HepG2 (cell line): ENCODE results near the gene AMOTL1. TPM values are rescaled to one million over a fixed set of nuclear protein-coding genes. Genes with fewer than 3 reads are reported as not detected.

Experiments
- ATAC-seq: fragments of 200-7000 bp; cut with Tn5 transposase; 3 replicates; pipeline ENCODE4 v1.9.1; 2020; ENCODE audit warnings: mild to moderate bottlenecking, moderate library complexity
- BruUV-seq: library from RNA; stranded (reverse); fragments of 400-500 nt; replicated peaks from 2 replicates; lab custom pipeline; 2021; lab: Mats Ljungman, UMichigan
- CTCF ChIA-PET: fragments of 300-600 bp; formaldehyde crosslinking; extraction: SDS; loops from one replicate; lab custom pipeline; 2021; ENCODE audit warnings: low total read pairs, inconsistent platforms, low intra/inter-chr PET ratio; lab: Yijun Ruan, JAX
- POLR2A ChIA-PET: fragments of 350-600 bp; sonication (Branson Sonifier 250); formaldehyde crosslinking; loops from one replicate; lab custom pipeline; 2020; ENCODE audit warnings: antibody characterized with exemption, inconsistent platforms; lab: Yijun Ruan, JAX
- DNase-seq: peaks from one replicate; pipeline ENCODE4 v3.0.0-alpha.2; 2015; ENCODE audit warnings: low spot score
- FAIRE-seq: peaks from 3 replicates; lab custom pipeline; 2011; peaks lifted over from hg19 to GRCh38; lab: Jason Lieb, UNC
- H2AFZ ChIP-seq: one replicate; pipeline ENCODE4 v1.6.1; 2011; ENCODE audit warnings: low read length, inconsistent platforms
- H3K27ac ChIP-seq: fragments of 300-600 bp; 3 replicates; pipeline ENCODE4 v1.8.0; 2011; ENCODE audit warnings: mixed run types, mild to moderate bottlenecking, mixed read lengths, low read length, inconsistent platforms; ENCODE audit not compliant: insufficient read depth; ENCODE audit errors: extremely low read length
- H3K27me3 ChIP-seq, 2 experiments: fragments of 200-600 bp in 1 of 2; 2 replicates in 1 of 2; 3 replicates in 1 of 2; pipeline versions ENCODE4 v1.6.0 to v1.8.0; 2011; ENCODE audit warnings: low read length in 2 of 2, mild to moderate bottlenecking in 2 of 2, moderate library complexity in 2 of 2, inconsistent platforms in 1 of 2; ENCODE audit not compliant: insufficient read depth in 2 of 2, control insufficient read depth in 1 of 2
- H3K36me3 ChIP-seq, 2 experiments: fragments of 200-600 bp in 1 of 2; replicated peaks in 1 of 2; 2 replicates in 1 of 2; 3 replicates in 1 of 2; pipeline versions ENCODE4 v1.5.1 to v1.8.0; 2011; ENCODE audit warnings: low read length in 2 of 2, inconsistent platforms in 1 of 2; ENCODE audit not compliant: insufficient read depth in 2 of 2, control insufficient read depth in 1 of 2
- H3K4me1 ChIP-seq: 2 replicates; pipeline ENCODE4 v1.5.1; 2012; ENCODE audit warnings: low read length, inconsistent platforms; ENCODE audit not compliant: insufficient read depth
- H3K4me2 ChIP-seq: 2 replicates; pipeline ENCODE4 v1.6.0; 2011; ENCODE audit warnings: low read depth, low read length, inconsistent platforms
- H3K4me3 ChIP-seq, 3 experiments: fragments of 200-600 bp in 1 of 3; sonication (generic), shearing (Covaris generic) in 1 of 3; replicated peaks in 1 of 3; 2 replicates each; pipeline ENCODE4 v1.5.1; 2011 to 2016; ENCODE audit warnings: low read length in 3 of 3, inconsistent platforms in 2 of 3, low read depth in 2 of 3, mild to moderate bottlenecking in 2 of 3, control low read depth in 1 of 3, mixed read lengths in 1 of 3; ENCODE audit not compliant: insufficient read depth in 1 of 3
- H3K79me2 ChIP-seq: one replicate; pipeline ENCODE4 v1.6.1; 2011; ENCODE audit warnings: low read length, inconsistent platforms; ENCODE audit not compliant: insufficient read depth
- H3K9ac ChIP-seq: 2 replicates; pipeline ENCODE4 v1.6.0; 2011; ENCODE audit warnings: mild to moderate bottlenecking, low read depth, low read length, inconsistent platforms; ENCODE audit not compliant: insufficient read depth
- H3K9me3 ChIP-seq: 2 replicates; pipeline ENCODE4 v1.5.1; 2012; ENCODE audit warnings: mild to moderate bottlenecking, low read length
- H4K20me1 ChIP-seq: 2 replicates; pipeline ENCODE4 v1.6.0; 2011; ENCODE audit warnings: inconsistent platforms, mild to moderate bottlenecking, low read length, moderate library complexity; ENCODE audit not compliant: insufficient read depth
- CAMTA2 ChIP-seq: sonication (generic); formaldehyde crosslinking; IDR thresholded peaks from 2 replicates; pipeline ENCODE4 v1.4.0; 2020; ENCODE audit warnings: mild to moderate bottlenecking, missing genetic modification reagents, borderline replicate concordance
- EED ChIP-seq: sonication (generic); formaldehyde crosslinking; IDR thresholded peaks from 2 replicates; pipeline ENCODE4 v1.5.0; 2020; ENCODE audit warnings: mild to moderate bottlenecking, missing genetic modification reagents
- HNF4A ChIP-seq: sonication (generic); formaldehyde crosslinking; IDR thresholded peaks from 2 replicates; pipeline ENCODE4 v1.4.0; 2020; ENCODE audit warnings: missing genetic modification reagents
- MAFF ChIP-seq: IDR thresholded peaks from 2 replicates; pipeline ENCODE4 v1.6.1; 2011; ENCODE audit warnings: low read depth, low read length, improper control_type of control experiment
- MEIS2 ChIP-seq: sonication (generic); formaldehyde crosslinking; IDR thresholded peaks from 2 replicates; pipeline ENCODE4 v1.9.0; 2021; ENCODE audit warnings: mild to moderate bottlenecking, missing genetic modification reagents
- MXD1 ChIP-seq: sonication (generic); formaldehyde crosslinking; IDR thresholded peaks from 2 replicates; pipeline ENCODE4 v1.4.0; 2020; ENCODE audit warnings: mild to moderate bottlenecking, missing genetic modification reagents
- NFIB ChIP-seq: sonication (generic); formaldehyde crosslinking; IDR thresholded peaks from 2 replicates; pipeline ENCODE4 v1.9.0; 2021; ENCODE audit warnings: missing genetic modification reagents, mild to moderate bottlenecking, borderline replicate concordance
- RBAK ChIP-seq: sonication (generic); formaldehyde crosslinking; IDR thresholded peaks from 2 replicates; pipeline ENCODE4 v1.5.1; 2020; ENCODE audit warnings: mild to moderate bottlenecking, missing genetic modification reagents
- SIN3A ChIP-seq: IDR thresholded peaks from 2 replicates; pipeline ENCODE4 v1.6.1; 2011; ENCODE audit warnings: low read depth, mild to moderate bottlenecking, control low read depth, low read length, borderline replicate concordance
- SYNCRIP ChIP-seq: fragments of 200-400 bp; formaldehyde crosslinking; IDR thresholded peaks from 2 replicates; pipeline ENCODE4 v1.6.1; 2018; ENCODE audit warnings: mild to moderate bottlenecking, low read depth, low read length; ENCODE audit not compliant: insufficient read depth
- ZKSCAN8 ChIP-seq: IDR thresholded peaks from 2 replicates; pipeline ENCODE4 v1.6.1; 2016; ENCODE audit warnings: borderline replicate concordance, missing genetic modification reagents, missing compliant biosample characterization
- ZNF143 ChIP-seq: sonication (generic); formaldehyde crosslinking; IDR thresholded peaks from 2 replicates; pipeline ENCODE4 v1.4.0; 2020; ENCODE audit warnings: missing genetic modification reagents
- ZNF335 ChIP-seq: sonication (generic); formaldehyde crosslinking; IDR thresholded peaks from 2 replicates; pipeline ENCODE4 v1.4.0; 2020; ENCODE audit warnings: missing genetic modification reagents
- ZNF343 ChIP-seq: sonication (generic); formaldehyde crosslinking; IDR thresholded peaks from 2 replicates; pipeline ENCODE4 v1.4.0; 2020; ENCODE audit warnings: mild to moderate bottlenecking, missing genetic modification reagents
- ZNF589 ChIP-seq: sonication (generic); formaldehyde crosslinking; conservative IDR thresholded peaks from 2 replicates; pipeline ENCODE4 v1.8.0; 2022; ENCODE audit warnings: mild to moderate bottlenecking, moderate library complexity, missing genetic modification reagents
- WGBS: methylation state at CpG from one replicate; pipeline ENCODE4 v1.1.6; 2017; ENCODE audit warnings: low lambda C conversion rate; 5-methylcytosine and 5-hydroxymethylcytosine counted together
- in situ Hi-C: cut with HindIII; loops from 2 replicates; pipeline ENCODE4 v1.10.0; 2017; ENCODE audit warnings: low pct_unique_long_range_greater_than_20kb; ENCODE audit not compliant: extremely low pct_ligation_motif_present
- intact Hi-C: fragments of 100-400 bp; cut with micrococcal nuclease; formaldehyde crosslinking; loops from one replicate; pipeline ENCODE4 v1.10.0; 2022; ENCODE audit not compliant: unreplicated experiment
- polyA plus RNA-seq, 8 experiments: library from polyadenylated mRNA; depleted of rRNA in 3 of 8; stranded (reverse) in 7 of 8; unstranded in 1 of 8; fragments of >200 nt; fragmentation: Illumina TruSeq in 4 of 8; extraction: Trizol in 4 of 8; gene quantifications; 2 replicates each; pipeline versions ENCODE4 v1.2.1 to v1.2.3, GENCODE V29; 2011 to 2016; ENCODE audit warnings: low read depth in 4 of 8, missing spikeins in 1 of 8, mixed read lengths in 1 of 8; ENCODE audit not compliant: insufficient read depth in 1 of 8
- total RNA-seq, 5 experiments: library from RNA; depleted of rRNA; stranded (reverse); fragments of >200 nt; fragmentation: Illumina TruSeq; extraction: Trizol; gene quantifications; 2 replicates each; pipeline ENCODE4 v1.2.3, GENCODE V29; 2016; ENCODE audit warnings: low read depth in 1 of 5
- TF ChIP-seq, protein P1 (sequence below): IDR thresholded peaks from 2 replicates; pipeline ENCODE4 v1.6.1; 2012; ENCODE audit warnings: inconsistent platforms

AMOTL1 gene
- total and polyA plus RNA-seq, 2 of the 13 experiments (the other 11 are each of a cell fraction or from before 2014, with no cell fraction given): 0.01 to 0.20 TPM

DNA sequence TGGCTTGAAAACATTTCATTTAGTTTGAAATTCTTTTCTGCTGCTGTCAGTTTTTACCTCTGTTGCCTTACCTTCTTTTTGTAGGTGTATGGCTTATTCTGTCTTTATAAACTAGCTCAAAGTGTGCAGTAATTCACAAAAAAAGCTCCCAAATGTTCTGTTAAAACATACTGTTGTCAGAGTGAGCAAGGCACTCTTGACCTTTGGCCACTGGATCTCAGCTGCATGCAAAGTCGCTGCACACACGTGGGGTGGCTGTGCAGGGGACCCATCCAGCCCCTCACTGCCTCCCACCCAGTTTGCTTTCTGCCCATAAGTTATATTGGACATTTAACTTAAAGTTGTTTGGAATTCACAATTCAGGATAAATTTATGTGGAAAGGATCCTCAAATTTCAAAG lies 92.2 kb downstream of the AMOTL1 start:
- no TSS peak for BruUV-seq
- Histone ChIP-seq H3K36me3 (no peaks in the 10 kb centered on the region), H3K4me2 (no peak overlapping the region), H3K4me3 (no peak overlapping the region), H3K9me3 (no peaks in the 10 kb centered on the region), H3K79me2 (no peaks in the 10 kb centered on the region), H3K27me3 (no peaks in the 10 kb centered on the region; a peak in 1 of 5 replicates), H4K20me1 (no peaks in the 10 kb centered on the region; the same call in 1 of the 2 replicates), H3K27ac (no peak overlapping the region), H3K9ac (no peak overlapping the region), H2AFZ (no peak overlapping the region), H3K4me1 (no peaks in the 10 kb centered on the region)
- FAIRE-seq (no peak), DNase-seq (no peak), ATAC-seq (peak; percentile 41; the same call in 1 of the 3 replicates)
- intact Hi-C loops: no loop called here
- in situ Hi-C loops: no loop called here
- ChIA-PET CTCF (no interaction called here), POLR2A (no interaction called here)
- no peak for TF ChIP-seq SIN3A
- no peak for TF ChIP-seq ZNF335 (CRISPR knock-in tag)
- no peak for TF ChIP-seq ZNF343 (CRISPR knock-in tag)
- TF ChIP-seq ZNF589: no peak
- TF ChIP-seq HNF4A (CRISPR knock-in tag): 0 out of 2 replicates have a peak, but pooled peaks have one; percentile 12
- 0% methylated on average over 2 of the region's 2 CpGs for WGBS

DNA sequence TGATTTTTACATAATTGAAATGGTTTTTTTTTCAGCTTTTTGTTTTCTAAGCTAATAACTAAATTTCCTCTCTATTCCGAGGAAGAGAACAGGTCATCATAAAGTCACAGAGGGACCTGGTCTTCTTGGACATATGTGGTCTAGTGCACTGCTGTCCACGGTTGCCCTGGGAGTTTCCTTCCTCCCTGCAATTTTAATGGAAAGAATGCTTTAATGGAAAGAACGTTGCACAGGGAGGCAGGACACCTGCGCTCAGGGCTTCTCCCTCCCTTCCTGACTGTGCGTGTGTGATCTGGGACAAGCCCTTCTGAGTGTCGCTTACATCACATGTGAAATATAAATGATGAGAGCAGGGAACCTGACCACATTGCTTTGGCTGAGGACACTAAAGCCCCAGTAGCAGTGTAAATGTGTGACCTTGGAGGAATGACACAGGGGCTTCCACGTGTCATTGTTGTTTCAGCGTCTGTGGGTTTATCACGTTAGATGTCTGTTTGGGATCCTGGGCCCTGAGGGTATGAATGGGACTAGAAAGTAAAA lies 93.2 kb downstream of the AMOTL1 start:
- DNase-seq (no peak), ATAC-seq (no peak), FAIRE-seq (no peak)
- no peaks in the 10 kb centered on the region; the same call in 1 of the 2 replicates for H4K20me1 ChIP-seq
- H3K36me3 ChIP-seq: no peaks in the 10 kb centered on the region
- WGBS: 49% methylated on average over 9 of the region's 9 CpGs
- intact Hi-C loops: no loop called here
- no peaks in the 10 kb centered on the region for H3K79me2 ChIP-seq
- no peak overlapping the region for H3K27ac ChIP-seq
- H2AFZ ChIP-seq: no peak overlapping the region
- no peaks in the 10 kb centered on the region for H3K9me3 ChIP-seq
- TF ChIP-seq EED (CRISPR knock-in tag) (no peak), ZKSCAN8 (CRISPR knock-in tag) (no peak), RBAK (CRISPR knock-in tag) (no peak), MAFF (no peak), MXD1 (CRISPR knock-in tag) (no peak), SYNCRIP (no peak), CAMTA2 (CRISPR knock-in tag) (no peak), NFIB (CRISPR knock-in tag) (no peak), MEIS2 (CRISPR knock-in tag) (no peak), ZNF143 (no peak)
- TF ChIP-seq, protein P1, sequence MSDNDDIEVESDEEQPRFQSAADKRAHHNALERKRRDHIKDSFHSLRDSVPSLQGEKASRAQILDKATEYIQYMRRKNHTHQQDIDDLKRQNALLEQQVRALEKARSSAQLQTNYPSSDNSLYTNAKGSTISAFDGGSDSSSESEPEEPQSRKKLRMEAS: no peak
- POLR2A ChIA-PET: no interaction called here
- H3K4me2 ChIP-seq: no peak overlapping the region
- no peak overlapping the region for H3K4me3 ChIP-seq
- CTCF ChIA-PET: no interaction called here
- no peak overlapping the region for H3K9ac ChIP-seq
- in situ Hi-C loops: no loop called here
- H3K4me1 ChIP-seq: no peaks in the 10 kb centered on the region
- no TSS peak for BruUV-seq
- no peaks in the 10 kb centered on the region; a peak in 1 of 5 replicates for H3K27me3 ChIP-seq
